ENCODE data around the gene PRF1.
"Not testable (repeated sequence)": the region's sequence is repeated elsewhere in the genome, so short reads cannot be mapped to it uniquely, and the experiment has no call there.

The PRF1 gene

GRCh38 chr10:70634515-70634914, 32.0 kb upstream of the PRF1 start:
- H3K4me3 ChIP-seq (ENCODE audit: low read length); DNase-seq (ENCODE audit: low read depth): not testable (repeated sequence)

GRCh38 chr10:70634011-70634410, 31.5 kb upstream of the PRF1 start:
- DNase-seq (ENCODE audit: low read depth): no peak
- H3K4me3 ChIP-seq (ENCODE audit: low read length): no peak overlapping the region
- TF ChIP-seq, protein P1, sequence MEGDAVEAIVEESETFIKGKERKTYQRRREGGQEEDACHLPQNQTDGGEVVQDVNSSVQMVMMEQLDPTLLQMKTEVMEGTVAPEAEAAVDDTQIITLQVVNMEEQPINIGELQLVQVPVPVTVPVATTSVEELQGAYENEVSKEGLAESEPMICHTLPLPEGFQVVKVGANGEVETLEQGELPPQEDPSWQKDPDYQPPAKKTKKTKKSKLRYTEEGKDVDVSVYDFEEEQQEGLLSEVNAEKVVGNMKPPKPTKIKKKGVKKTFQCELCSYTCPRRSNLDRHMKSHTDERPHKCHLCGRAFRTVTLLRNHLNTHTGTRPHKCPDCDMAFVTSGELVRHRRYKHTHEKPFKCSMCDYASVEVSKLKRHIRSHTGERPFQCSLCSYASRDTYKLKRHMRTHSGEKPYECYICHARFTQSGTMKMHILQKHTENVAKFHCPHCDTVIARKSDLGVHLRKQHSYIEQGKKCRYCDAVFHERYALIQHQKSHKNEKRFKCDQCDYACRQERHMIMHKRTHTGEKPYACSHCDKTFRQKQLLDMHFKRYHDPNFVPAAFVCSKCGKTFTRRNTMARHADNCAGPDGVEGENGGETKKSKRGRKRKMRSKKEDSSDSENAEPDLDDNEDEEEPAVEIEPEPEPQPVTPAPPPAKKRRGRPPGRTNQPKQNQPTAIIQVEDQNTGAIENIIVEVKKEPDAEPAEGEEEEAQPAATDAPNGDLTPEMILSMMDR (conservative IDR thresholded peaks at IDR 0.05; ENCODE audit: low read depth, low read length): no peak

- H3K4me3 ChIP-seq (ENCODE audit: low read length); DNase-seq (ENCODE audit: low read depth): not testable (repeated sequence)
Observed at GRCh38 chr10:70631735-70632134, 29.2 kb upstream of the PRF1 start.

DNA sequence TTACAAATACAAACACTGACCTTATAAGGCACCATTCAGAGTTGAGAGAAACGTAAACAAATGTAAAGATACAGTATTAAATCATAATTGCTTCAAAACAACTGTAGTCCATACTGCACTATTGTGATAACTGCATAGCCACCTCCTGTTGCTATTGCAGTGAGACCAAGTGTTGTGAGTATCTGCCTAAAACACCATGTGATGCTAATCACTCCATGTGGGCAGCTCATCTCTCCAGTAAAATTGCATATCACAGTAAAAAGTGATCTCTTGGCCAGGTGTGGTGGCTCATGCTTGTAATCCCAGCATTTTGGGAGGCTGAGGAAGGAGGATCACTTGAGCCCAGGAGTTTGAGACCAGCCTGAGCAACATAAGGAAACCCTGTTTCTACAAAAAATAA, 26.8 kb upstream of the PRF1 start:
- TF ChIP-seq, protein P1 (conservative IDR thresholded peaks at IDR 0.05; ENCODE audit: low read depth, low read length): no peak
- H3K4me3 ChIP-seq (ENCODE audit: low read length): no peak overlapping the region
- no peak for DNase-seq (ENCODE audit: low read depth)

GRCh38 chr10:70626056-70626455, 23.5 kb upstream of the PRF1 start:
- TF ChIP-seq, protein P1 (conservative IDR thresholded peaks at IDR 0.05; ENCODE audit: low read depth, low read length): no peak
- DNase-seq (ENCODE audit: low read depth): no peak
- H3K4me3 ChIP-seq (ENCODE audit: low read length): no peak overlapping the region

- no peak overlapping the region for H3K4me3 ChIP-seq (ENCODE audit: low read length)
- TF ChIP-seq, protein P1 (conservative IDR thresholded peaks at IDR 0.05; ENCODE audit: low read depth, low read length): no peak
- no peak for DNase-seq (ENCODE audit: low read depth)
Observed at GRCh38 chr10:70622981-70623844, 20.7 kb upstream of the PRF1 start.

DNA sequence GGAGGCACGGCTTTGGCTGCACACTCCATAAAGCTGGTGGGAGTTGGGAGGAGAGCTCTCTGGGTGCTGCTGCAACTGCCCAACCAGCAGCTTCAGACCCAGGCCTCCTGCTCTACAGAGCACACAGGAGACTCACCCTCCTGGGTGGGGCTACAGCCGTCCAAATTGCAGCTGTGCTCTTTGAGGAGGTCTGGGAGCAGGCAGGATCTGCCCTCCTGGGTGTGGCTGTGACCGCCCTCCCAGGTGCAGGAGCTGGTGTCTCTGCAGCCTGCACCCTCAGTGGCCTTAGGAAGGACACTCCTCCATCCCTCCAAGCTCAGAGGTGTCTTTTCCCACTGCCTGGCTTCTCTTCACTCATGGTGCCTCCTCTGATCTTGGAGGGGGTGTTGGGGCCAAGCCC, 20.0 kb upstream of the PRF1 start:
- no peak overlapping the region for H3K4me3 ChIP-seq (ENCODE audit: low read length)
- TF ChIP-seq, protein P1 (conservative IDR thresholded peaks at IDR 0.05; ENCODE audit: low read depth, low read length): no peak
- DNase-seq (ENCODE audit: low read depth): no peak

GRCh38 chr10:70621503-70622078, 19.1 kb upstream of the PRF1 start:
- TF ChIP-seq, protein P1 (conservative IDR thresholded peaks at IDR 0.05; ENCODE audit: low read depth, low read length): no peak
- no peak overlapping the region for H3K4me3 ChIP-seq (ENCODE audit: low read length)
- no peak for DNase-seq (ENCODE audit: low read depth)
